ENCODE measurements around the gene PDIA2. TPM values are rescaled to one million over a fixed set of nuclear protein-coding genes. Genes with fewer than 3 reads are reported as not detected.
"Not testable (repeated sequence)": the region's sequence is repeated elsewhere in the genome, so short reads cannot be mapped to it uniquely, and the experiment has no call there.

Gene PDIA2
- total RNA-seq, 4 donors from 2014 or later: 0.97 TPM; not detected in 3

DNA sequence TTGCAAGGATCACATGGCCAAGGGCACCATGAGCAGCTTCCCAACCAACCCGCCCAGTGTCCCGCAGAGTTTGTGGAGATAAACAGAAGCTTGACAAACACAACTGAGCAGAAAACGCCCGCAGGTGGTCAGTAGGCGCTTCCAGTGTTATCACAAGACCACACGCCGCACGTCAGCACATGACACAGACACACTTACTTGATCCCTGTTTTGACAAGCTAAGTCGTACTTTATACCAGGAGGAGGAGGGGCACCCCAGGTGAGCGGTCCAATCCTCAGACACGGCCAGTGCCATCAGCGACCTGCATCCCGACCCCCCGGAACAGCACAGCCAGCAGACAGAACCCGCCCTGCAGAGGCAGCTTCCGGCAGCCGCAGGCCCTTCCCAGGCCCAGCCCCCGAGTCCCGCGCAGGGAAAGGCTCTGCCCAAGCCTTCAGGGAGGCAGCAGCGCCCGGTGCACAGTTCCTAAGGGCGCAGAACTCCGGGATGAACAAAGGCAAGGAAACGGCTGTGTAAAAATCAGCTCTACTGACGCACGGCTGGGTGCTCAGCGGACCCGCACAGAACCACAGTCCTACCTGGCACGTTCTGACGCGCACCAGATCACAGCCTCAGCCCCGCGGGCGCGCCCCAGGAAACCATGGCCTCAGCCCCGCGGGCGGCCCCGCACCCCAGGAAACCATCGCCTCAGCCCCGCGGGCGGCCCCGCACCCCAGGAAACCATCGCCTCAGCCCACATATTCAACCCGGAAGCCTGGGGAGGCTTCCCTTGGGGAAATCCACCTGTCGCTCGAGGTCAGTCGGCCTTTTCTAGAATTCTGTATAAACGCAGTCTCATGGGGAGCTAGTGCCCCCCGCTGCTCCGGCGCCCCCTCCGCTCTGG, 41.7 kb downstream of the PDIA2 start:
- no peaks in the 10 kb centered on the region for H3K27me3 ChIP-seq
- no peaks in the 10 kb centered on the region for H3K4me1 ChIP-seq
- intact Hi-C loops (cut with DNase I; ENCODE audit: low total_unique reads): no loop called here
- TF ChIP-seq POLR2A (IDR thresholded peaks at IDR 0.05): no peak
- TF ChIP-seq, protein P1, sequence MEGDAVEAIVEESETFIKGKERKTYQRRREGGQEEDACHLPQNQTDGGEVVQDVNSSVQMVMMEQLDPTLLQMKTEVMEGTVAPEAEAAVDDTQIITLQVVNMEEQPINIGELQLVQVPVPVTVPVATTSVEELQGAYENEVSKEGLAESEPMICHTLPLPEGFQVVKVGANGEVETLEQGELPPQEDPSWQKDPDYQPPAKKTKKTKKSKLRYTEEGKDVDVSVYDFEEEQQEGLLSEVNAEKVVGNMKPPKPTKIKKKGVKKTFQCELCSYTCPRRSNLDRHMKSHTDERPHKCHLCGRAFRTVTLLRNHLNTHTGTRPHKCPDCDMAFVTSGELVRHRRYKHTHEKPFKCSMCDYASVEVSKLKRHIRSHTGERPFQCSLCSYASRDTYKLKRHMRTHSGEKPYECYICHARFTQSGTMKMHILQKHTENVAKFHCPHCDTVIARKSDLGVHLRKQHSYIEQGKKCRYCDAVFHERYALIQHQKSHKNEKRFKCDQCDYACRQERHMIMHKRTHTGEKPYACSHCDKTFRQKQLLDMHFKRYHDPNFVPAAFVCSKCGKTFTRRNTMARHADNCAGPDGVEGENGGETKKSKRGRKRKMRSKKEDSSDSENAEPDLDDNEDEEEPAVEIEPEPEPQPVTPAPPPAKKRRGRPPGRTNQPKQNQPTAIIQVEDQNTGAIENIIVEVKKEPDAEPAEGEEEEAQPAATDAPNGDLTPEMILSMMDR (IDR thresholded peaks at IDR 0.05): no peak
- DNase-seq: no peak
- H3K4me3 ChIP-seq: no peak overlapping the region
- H3K36me3 ChIP-seq: no peaks in the 10 kb centered on the region
- H3K9me3 ChIP-seq: no peaks in the 10 kb centered on the region
- no peak overlapping the region for H3K27ac ChIP-seq

DNA sequence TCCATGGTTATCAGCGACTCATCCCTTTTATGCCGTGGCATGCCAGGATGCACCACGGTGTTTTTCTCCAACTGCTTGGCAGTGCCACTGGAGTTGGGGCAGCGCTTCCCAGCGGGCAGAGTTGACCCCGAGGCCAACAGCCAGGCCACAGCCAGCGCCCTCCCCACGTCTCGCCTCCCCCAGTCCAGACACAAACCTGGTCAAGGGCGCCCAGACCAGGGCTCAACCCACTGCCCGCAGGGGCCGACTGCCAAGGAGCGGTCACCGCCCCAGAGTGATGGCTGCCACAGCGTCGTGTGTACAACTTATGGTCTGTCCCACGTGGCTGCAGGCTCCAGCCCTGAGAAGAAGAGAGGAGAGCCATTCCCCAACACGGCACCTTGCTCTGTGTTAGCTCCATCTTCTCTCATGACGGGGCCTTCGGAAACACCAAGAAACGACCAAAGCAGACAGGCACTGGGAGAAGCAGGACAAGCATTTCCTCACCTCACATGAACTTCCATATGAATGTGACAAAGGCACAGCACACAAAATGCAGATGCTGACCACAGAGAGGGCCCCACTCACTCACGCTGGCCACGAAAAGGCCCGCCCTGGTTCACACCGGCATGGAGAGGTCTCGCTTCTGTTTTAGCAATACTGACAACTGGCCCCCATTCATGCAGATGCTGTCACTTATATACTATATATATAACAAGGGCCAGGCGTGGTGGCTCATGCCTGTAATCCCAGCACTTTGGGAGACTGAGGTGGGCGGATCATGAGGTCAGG, 42.6 kb downstream of the PDIA2 start:
- no peaks in the 10 kb centered on the region for H3K36me3 ChIP-seq
- H3K4me3 ChIP-seq: no peak overlapping the region
- TF ChIP-seq POLR2A (IDR thresholded peaks at IDR 0.05): no peak
- TF ChIP-seq, protein P1 (IDR thresholded peaks at IDR 0.05): no peak
- DNase-seq: no peak
- no peaks in the 10 kb centered on the region for H3K27me3 ChIP-seq
- intact Hi-C loops (cut with DNase I; ENCODE audit: low total_unique reads): no loop called here
- H3K4me1 ChIP-seq: no peaks in the 10 kb centered on the region
- no peak overlapping the region for H3K27ac ChIP-seq
- H3K9me3 ChIP-seq: no peaks in the 10 kb centered on the region

- no peak for TF ChIP-seq POLR2A (IDR thresholded peaks at IDR 0.05)
- TF ChIP-seq, protein P1 (IDR thresholded peaks at IDR 0.05): no peak
- Histone ChIP-seq H3K27me3 (no peaks in the 10 kb centered on the region), H3K4me1 (no peaks in the 10 kb centered on the region), H3K27ac (no peak overlapping the region), H3K9me3 (no peaks in the 10 kb centered on the region), H3K36me3 (no peaks in the 10 kb centered on the region), H3K4me3 (no peak overlapping the region)
- intact Hi-C loops (cut with DNase I; ENCODE audit: low total_unique reads): no loop called here
- DNase-seq: no peak
These were observed 47.8 kb downstream of the PDIA2 start for GRCh38 chr16:330741-331140.

DNA sequence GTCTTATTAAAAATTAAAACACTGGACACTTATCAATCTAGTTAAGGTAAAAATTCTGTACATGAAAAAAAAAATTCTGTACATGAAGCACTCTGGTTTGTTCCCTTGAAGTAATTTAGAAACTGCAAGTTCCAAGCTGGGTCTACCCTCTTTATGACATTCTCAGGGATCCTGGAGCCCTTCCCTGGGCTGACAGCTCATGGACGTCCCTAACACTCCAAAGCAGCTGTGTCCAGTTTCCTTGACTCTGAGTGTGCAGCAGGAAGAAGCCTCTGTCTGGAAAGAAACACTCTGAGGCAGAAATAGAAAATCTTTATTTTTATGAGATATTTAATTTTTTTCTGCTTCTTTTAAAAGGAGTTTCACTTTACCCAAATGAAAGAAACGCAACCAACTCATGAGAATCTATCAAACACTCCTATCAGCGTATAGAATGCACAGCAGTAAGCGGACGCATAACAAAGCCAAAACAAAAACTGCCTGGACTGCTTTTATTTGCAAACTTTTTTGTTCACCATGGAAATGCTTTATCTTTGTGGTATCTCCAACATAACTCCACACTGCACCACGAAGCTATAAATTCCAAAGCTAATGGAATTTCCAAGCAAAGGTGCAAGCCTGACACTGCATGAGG, 48.3 kb downstream of the PDIA2 start:
- intact Hi-C loops (cut with DNase I; ENCODE audit: low total_unique reads); H3K36me3 ChIP-seq; H3K4me1 ChIP-seq; H3K27me3 ChIP-seq; DNase-seq; H3K9me3 ChIP-seq; H3K27ac ChIP-seq; H3K4me3 ChIP-seq: not testable (repeated sequence)

DNA sequence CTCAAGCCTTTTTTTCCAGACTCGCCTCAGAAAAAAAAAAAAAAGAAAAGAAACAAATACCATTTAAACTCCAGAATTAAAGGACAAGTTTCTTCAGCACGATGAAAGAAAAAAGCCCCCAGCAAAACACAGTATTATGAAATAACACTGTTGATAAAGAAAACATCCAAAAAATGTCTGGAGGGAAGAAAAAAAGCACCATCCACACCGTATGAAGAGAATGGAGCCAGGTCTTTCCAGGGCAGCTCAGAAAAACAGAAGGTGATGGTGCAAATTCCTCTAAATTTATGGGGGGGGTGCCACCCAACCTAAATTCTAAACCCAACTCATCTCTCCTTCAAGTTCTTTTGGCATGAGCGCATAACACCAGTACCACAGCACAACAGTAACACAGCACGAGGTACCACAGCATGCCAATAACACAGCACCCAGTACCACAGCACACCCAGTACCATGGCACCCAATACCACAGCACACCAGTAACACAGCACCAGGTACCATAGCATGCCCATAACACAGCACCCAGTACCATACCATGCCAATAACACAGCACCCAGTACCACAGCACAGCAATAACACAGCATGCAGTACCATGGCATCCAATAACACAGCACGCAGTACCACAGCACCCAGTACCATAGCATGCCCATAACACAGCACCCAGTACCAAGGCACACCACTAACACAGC, 50.6 kb downstream of the PDIA2 start:
- intact Hi-C loops (cut with DNase I; ENCODE audit: low total_unique reads): no loop called here
- Histone ChIP-seq H3K9me3 (no peaks in the 10 kb centered on the region), H3K4me1 (no peaks in the 10 kb centered on the region), H3K27ac (no peak overlapping the region), H3K4me3 (no peak overlapping the region), H3K36me3 (no peaks in the 10 kb centered on the region), H3K27me3 (no peaks in the 10 kb centered on the region)
- TF ChIP-seq, protein P1 (IDR thresholded peaks at IDR 0.05): no peak
- no peak for TF ChIP-seq POLR2A (IDR thresholded peaks at IDR 0.05)
- DNase-seq: no peak

DNA sequence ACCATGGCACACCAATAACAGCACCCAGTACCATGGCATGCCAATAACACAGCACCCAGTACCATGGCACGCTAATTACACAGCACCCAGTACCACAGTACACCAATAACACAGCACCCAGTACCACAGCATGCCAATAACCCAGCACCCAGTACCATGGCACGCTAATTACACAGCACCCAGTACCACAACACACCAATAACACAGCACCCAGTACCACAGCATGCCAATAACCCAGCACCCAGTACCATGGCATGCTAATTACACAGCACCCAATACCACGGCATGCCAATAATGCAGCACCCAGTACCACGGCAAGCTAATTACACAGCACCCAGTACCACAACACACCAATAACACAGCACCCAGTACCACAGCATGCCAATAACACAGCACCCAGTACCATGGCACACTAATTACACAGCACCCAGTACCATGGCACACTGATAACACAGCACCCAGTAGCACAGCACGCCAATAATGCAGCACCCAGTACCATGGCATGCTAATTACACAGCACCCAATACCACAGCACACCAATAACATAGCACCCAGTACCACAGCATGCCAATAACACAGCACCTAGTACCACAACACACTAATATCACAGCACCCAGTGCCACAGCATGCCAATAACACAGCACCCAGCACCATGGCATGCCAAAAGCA, 51.3 kb downstream of the PDIA2 start:
- intact Hi-C loops (cut with DNase I; ENCODE audit: low total_unique reads); H3K4me3 ChIP-seq; DNase-seq; H3K9me3 ChIP-seq; H3K36me3 ChIP-seq; H3K4me1 ChIP-seq; H3K27me3 ChIP-seq; H3K27ac ChIP-seq: not testable (repeated sequence)

DNA sequence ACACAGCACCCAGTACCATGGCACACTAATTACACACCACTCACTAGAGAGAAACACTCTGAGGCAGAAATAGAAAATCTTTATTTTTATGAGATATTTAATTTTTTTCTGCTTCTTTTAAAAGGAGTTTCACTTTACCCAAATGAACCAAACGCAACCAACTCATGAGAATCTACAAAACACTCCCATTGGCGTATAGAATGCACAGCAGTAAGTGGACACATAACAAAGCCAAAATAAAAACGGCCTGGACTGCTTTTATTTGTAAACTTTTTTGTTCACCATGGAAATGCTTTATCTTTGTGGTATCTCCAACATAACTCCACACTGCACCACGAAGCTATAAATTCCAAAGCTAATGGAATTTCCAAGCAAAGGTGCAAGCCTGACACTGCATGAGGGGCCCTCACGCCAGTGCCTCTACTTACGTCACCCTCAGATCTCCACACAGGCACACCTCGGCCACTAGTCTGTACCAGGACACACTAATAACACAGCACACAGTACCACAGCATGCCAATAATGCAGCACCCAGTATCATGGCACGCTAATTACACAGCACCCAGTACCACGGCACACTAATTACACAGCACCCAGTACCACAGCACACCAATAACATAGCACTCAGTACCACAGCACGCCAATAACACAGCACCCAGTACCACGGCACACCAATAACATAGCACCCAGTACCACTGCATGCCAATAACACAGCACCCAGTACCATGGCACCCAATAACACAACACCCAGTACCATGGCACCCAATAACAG, 52.1 kb downstream of the PDIA2 start:
- H3K4me1 ChIP-seq; H3K27me3 ChIP-seq; DNase-seq; H3K27ac ChIP-seq; H3K36me3 ChIP-seq; H3K4me3 ChIP-seq; H3K9me3 ChIP-seq; intact Hi-C loops (cut with DNase I; ENCODE audit: low total_unique reads): not testable (repeated sequence)

Data from uterus (tissue), 4 donors.